B cell (primary cell): ENCODE results near the gene IL1RAPL1.

Experiments
- CTCF ChIP-seq: fragments of 200-600 bp; IDR thresholded peaks from one replicate; pipeline ENCODE4 v1.8.0; 2022; ENCODE audit warnings: antibody characterized with exemption, mild to moderate bottlenecking
- EZH2 ChIP-seq: IDR thresholded peaks from 2 replicates; pipeline ENCODE4 v1.6.1; 2012; ENCODE audit warnings: borderline replicate concordance, low read depth, mild to moderate bottlenecking, moderate library complexity, low read length; ENCODE audit not compliant: insufficient read depth, poor library complexity, severe bottlenecking

GRCh38 chrX:29506729-29507128 is 919.5 kb downstream of the IL1RAPL1 start:
- TF ChIP-seq CTCF, result no peak
- no peak for TF ChIP-seq EZH2
